Thymus (tissue), 14 donors: ENCODE results near the gene TMEM235. TPM values are rescaled to one million over a fixed set of nuclear protein-coding genes. Genes with fewer than 3 reads are reported as not detected.
A peak's percentile ranks its signal among the peaks of the same experiment; 100 is the strongest.

ENCODE experiments used
- DNase-seq, 9 donors: peaks; one replicate each; pipeline ENCODE4 v3.0.0-alpha.2; 2013; ENCODE audit warnings: low spot score in 9 of 9, low read depth in 6 of 9, missing footprints in 1 of 9
- H3K27ac ChIP-seq, 2 donors: one replicate each; pipeline ENCODE4 v1.5.1; 2013; ENCODE audit warnings: control low read depth in 1 of 2, low read depth in 1 of 2, low read length in 1 of 2, mild to moderate bottlenecking in 1 of 2, moderate library complexity in 1 of 2
- H3K27me3 ChIP-seq, 2 donors: one replicate each; pipeline ENCODE4 v1.5.1; 2013; ENCODE audit warnings: low read length in 1 of 2; ENCODE audit not compliant: control insufficient read depth in 2 of 2, insufficient read depth in 1 of 2
- H3K36me3 ChIP-seq, 2 donors: one replicate each; pipeline ENCODE4 v1.5.1; 2013; ENCODE audit warnings: low read length in 1 of 2, mild to moderate bottlenecking in 1 of 2, moderate library complexity in 1 of 2; ENCODE audit not compliant: control insufficient read depth in 2 of 2, insufficient read depth in 2 of 2
- H3K4me1 ChIP-seq, 2 donors: one replicate each; pipeline ENCODE4 v1.5.1; 2013; ENCODE audit warnings: low read length in 2 of 2; ENCODE audit not compliant: control insufficient read depth in 2 of 2, insufficient read depth in 2 of 2
- H3K4me3 ChIP-seq, 2 donors: one replicate each; pipeline ENCODE4 v1.5.1; 2013; ENCODE audit warnings: low read length in 2 of 2, control low read depth in 1 of 2, mild to moderate bottlenecking in 1 of 2
- H3K9me3 ChIP-seq, 2 donors: one replicate each; pipeline ENCODE4 v1.5.1; 2013; ENCODE audit warnings: low read length in 1 of 2, mild to moderate bottlenecking in 1 of 2; ENCODE audit not compliant: control insufficient read depth in 2 of 2, insufficient read depth in 1 of 2
- WGBS: extraction: QIAGEN DNeasy Blood & Tissue Kit; methylation state at CpG from one replicate; pipeline ENCODE4 v1.1.7; 2013; 5-methylcytosine and 5-hydroxymethylcytosine counted together
- long read RNA-seq, 10 donors: transcript quantifications; one replicate each; lab custom pipeline, GENCODE V29; 2026
- polyA plus RNA-seq: library from polyadenylated mRNA; stranded (reverse); fragments of 200-250 nt; gene quantifications from one replicate; pipeline ENCODE4 v1.2.3, GENCODE V29; 2013
- total RNA-seq: library from RNA; stranded (reverse); fragments of 120-200 nt; gene quantifications from one replicate; pipeline ENCODE4 v1.2.4, GENCODE V29; 2013
- donor health status: healthy.

The TMEM235 gene
- 1.8 TPM for total RNA-seq
- polyA plus RNA-seq, result 0.50 TPM
- long read RNA-seq, donor 1, result 0 reads
- long read RNA-seq, donor 2, result 0 reads
- long read RNA-seq, donor 3, result 0 reads
- long read RNA-seq, donor 4, result 0 reads
- long read RNA-seq, donor 5, result 0 reads
- long read RNA-seq, donor 6, result 0 reads
- long read RNA-seq, donor 7, result 0 reads
- long read RNA-seq, donor 8, result 0 reads
- long read RNA-seq, donor 9, result 0 reads
- long read RNA-seq, donor 10, result 0 reads

GRCh38 chr17:78230996-78231935 is at the start of gene TMEM235:
TMEM235 (plus strand) TSS chr17:78231631; CDS start chr17:78232024, 393 bp downstream.
- Histone ChIP-seq H3K36me3 (no peaks in the 10 kb centered on the region), H3K4me3 (peak within 1 kb of the TSS; percentile 18 to 34), H3K27me3 (peaks cover 24 to 40% of the 10 kb centered on the region in 2 donors), H3K4me1 (peaks cover 23 to 52% of the 10 kb centered on the region in 2 donors), H3K9me3 (peaks cover 2 to 24% of the 10 kb centered on the region in 2 donors), H3K27ac (peak within 1 kb of the TSS in 1 of 2 donors; percentile 37)
- WGBS, result 38% methylated on average over 52 of the region's 52 CpGs
- no peak for DNase-seq

- H3K4me1 ChIP-seq, result peaks cover 6 to 32% of the 10 kb centered on the region in 2 donors
- no peak overlapping the region for H3K4me3 ChIP-seq
- no peak overlapping the region for H3K27ac ChIP-seq
- 97% methylated on average over 13 of the region's 13 CpGs for WGBS
- DNase-seq, result no peak
- no peaks in the 10 kb centered on the region for H3K9me3 ChIP-seq
- peaks cover 13 to 31% of the 10 kb centered on the region in 2 donors for H3K36me3 ChIP-seq
- no peaks in the 10 kb centered on the region for H3K27me3 ChIP-seq
Observed at GRCh38 chr17:78182504-78182903, 48.9 kb upstream of the TMEM235 start.

GRCh38 chr17:78183916-78184315 is 47.5 kb upstream of the TMEM235 start:
- DNase-seq, result no peak
- no peak overlapping the region for H3K27ac ChIP-seq
- WGBS, result 98% methylated on average over 12 of the region's 12 CpGs
- H3K4me1 ChIP-seq, result peaks cover 9 to 39% of the 10 kb centered on the region in 2 donors
- H3K27me3 ChIP-seq, result no peaks in the 10 kb centered on the region
- H3K36me3 ChIP-seq, result peaks cover 13 to 26% of the 10 kb centered on the region in 2 donors
- no peak overlapping the region for H3K4me3 ChIP-seq
- H3K9me3 ChIP-seq, result no peaks in the 10 kb centered on the region

- Histone ChIP-seq H3K9me3 (no peaks in the 10 kb centered on the region), H3K27me3 (no peaks in the 10 kb centered on the region), H3K4me3 (no peak overlapping the region), H3K27ac (no peak overlapping the region), H3K4me1 (peaks cover 9 to 39% of the 10 kb centered on the region in 2 donors), H3K36me3 (peaks cover 13 to 22% of the 10 kb centered on the region in 2 donors)
- no peak for DNase-seq
- WGBS, result 93% methylated on average over 10 of the region's 10 CpGs
Observed at GRCh38 chr17:78184351-78184750, 47.1 kb upstream of the TMEM235 start.

- no peak for DNase-seq
- Histone ChIP-seq H3K36me3 (peaks cover 12 to 18% of the 10 kb centered on the region in 2 donors), H3K27me3 (no peaks in the 10 kb centered on the region), H3K4me3 (no peak overlapping the region), H3K27ac (no peak overlapping the region), H3K9me3 (no peaks in the 10 kb centered on the region), H3K4me1 (peaks cover 9 to 39% of the 10 kb centered on the region in 2 donors)
- WGBS, result 97% methylated on average over 9 of the region's 9 CpGs
Observed at GRCh38 chr17:78184868-78185267, 46.6 kb upstream of the TMEM235 start.

- DNase-seq, result no peak
- Histone ChIP-seq H3K36me3 (peaks cover 9 to 22% of the 10 kb centered on the region in 2 donors), H3K4me3 (peak overlapping the region; percentile 46 to 62), H3K27ac (no peak overlapping the region), H3K27me3 (no peaks in the 10 kb centered on the region), H3K4me1 (peaks cover 9 to 39% of the 10 kb centered on the region in 2 donors), H3K9me3 (no peaks in the 10 kb centered on the region)
- 73% methylated on average over 10 of the region's 10 CpGs for WGBS
Observed at GRCh38 chr17:78185981-78186691, 45.3 kb upstream of the TMEM235 start.

- DNase-seq, result peak; percentile 40 to 81 (median 57)
- WGBS, result 5% methylated on average over 57 of the region's 57 CpGs
- Histone ChIP-seq H3K36me3 (peaks cover 9 to 19% of the 10 kb centered on the region in 2 donors), H3K4me1 (peaks cover 9 to 39% of the 10 kb centered on the region in 2 donors), H3K27ac (peak within 1 kb of the TSS; percentile 20 to 60), H3K27me3 (no peaks in the 10 kb centered on the region), H3K9me3 (no peaks in the 10 kb centered on the region), H3K4me3 (peak within 1 kb of the TSS; percentile 46 to 62)
Observed at GRCh38 chr17:78186692-78187595, 44.5 kb upstream of the TMEM235 start, which contains the start of the genes AFMID and TK1. AFMID (plus strand) TSS chr17:78187362; CDS start chr17:78187371, 9 bp downstream. TK1 (minus strand) TSS chr17:78187052; CDS start chr17:78186994, 58 bp downstream.

GRCh38 chr17:78196716-78197115 is 34.7 kb upstream of the TMEM235 start:
- Histone ChIP-seq H3K9me3 (peaks cover 0 to 5% of the 10 kb centered on the region in 2 donors), H3K4me3 (no peak overlapping the region), H3K4me1 (no peaks in the 10 kb centered on the region), H3K27ac (no peak overlapping the region), H3K27me3 (no peaks in the 10 kb centered on the region), H3K36me3 (peaks cover 10 to 11% of the 10 kb centered on the region in 2 donors)
- 96% methylated on average over 5 of the region's 5 CpGs for WGBS
- no peak for DNase-seq
